HG03342 (cell line): ENCODE measurements around the gene MPHOSPH6.
"Not testable (repeated sequence)": the region's sequence is repeated elsewhere in the genome, so short reads cannot be mapped to it uniquely, and the experiment has no call there.

Experiments used
- ATAC-seq: cut with Tn5 transposase; IDR thresholded peaks from one replicate; pipeline ENCODE4 v1.9.1; 2021; ENCODE audit warnings: mild to moderate bottlenecking, moderate library complexity; ENCODE audit not compliant: unreplicated experiment

MPHOSPH6 gene

GRCh38 chr16:82176204-82176603 lies 6.2 kb upstream of the MPHOSPH6 start:
- ATAC-seq: no peak

DNA sequence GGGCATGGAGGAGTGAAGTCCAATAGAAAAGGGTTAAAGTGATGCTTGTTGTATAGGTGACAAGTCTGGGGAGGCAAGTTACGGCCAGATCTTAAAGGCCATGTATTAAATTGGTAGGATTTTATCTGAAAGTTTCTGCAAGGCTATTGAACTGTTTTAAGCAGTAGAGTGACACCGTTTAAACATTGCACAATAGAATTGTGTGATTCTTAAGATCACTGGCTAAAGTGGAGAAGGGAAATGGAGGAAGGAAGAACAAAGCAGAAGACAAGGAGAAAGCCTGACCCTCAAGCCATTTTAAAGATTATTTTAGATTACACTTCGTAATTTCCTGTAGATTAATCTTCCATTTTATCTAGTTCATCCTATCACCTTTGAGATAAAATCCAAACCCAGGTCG lies 5.6 kb upstream of the MPHOSPH6 start:
- no peak for ATAC-seq

DNA sequence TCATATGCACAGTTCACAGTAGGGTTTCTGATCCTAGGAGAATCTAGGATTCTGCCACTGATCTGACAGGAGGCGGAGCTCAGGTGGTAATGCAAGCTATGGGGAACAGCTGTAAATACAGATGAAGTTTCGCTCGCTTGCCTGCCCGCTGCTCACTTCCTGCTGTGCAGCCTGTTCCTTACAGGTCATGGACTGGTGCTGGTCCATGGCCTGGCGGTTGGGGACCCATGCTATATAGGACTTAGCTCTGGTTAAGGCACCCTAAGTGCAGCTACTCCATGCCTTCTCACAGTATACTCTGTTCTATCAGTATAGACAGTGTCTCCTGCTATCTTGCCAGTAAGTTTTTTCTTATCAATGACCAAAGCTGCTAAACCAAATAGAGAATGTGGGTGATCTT lies 2.4 kb downstream of the MPHOSPH6 start:
- ATAC-seq: no peak

GRCh38 chr16:82160226-82160625 lies 9.8 kb downstream of the MPHOSPH6 start:
- no peak for ATAC-seq

GRCh38 chr16:82157836-82158235 lies 12.2 kb downstream of the MPHOSPH6 start:
- ATAC-seq: no peak

DNA sequence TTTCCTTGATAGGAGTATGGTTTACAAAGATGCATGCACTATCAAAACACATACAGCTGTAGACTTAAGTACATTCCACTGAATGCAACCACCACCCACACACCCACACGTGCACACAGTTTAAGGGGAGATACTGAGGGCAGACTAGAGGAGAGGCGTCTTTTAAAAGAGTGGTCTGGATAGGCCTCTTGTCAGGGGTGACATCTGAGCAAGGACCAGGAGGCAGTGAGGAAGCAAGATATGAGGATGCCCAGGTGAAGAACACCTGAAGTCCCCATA lies 12.6 kb downstream of the MPHOSPH6 start:
- no peak for ATAC-seq

- no peak for ATAC-seq
Observed at GRCh38 chr16:82156761-82157533, 13.1 kb downstream of the MPHOSPH6 start.

GRCh38 chr16:82152641-82153112 lies 17.3 kb downstream of the MPHOSPH6 start:
- no peak for ATAC-seq

DNA sequence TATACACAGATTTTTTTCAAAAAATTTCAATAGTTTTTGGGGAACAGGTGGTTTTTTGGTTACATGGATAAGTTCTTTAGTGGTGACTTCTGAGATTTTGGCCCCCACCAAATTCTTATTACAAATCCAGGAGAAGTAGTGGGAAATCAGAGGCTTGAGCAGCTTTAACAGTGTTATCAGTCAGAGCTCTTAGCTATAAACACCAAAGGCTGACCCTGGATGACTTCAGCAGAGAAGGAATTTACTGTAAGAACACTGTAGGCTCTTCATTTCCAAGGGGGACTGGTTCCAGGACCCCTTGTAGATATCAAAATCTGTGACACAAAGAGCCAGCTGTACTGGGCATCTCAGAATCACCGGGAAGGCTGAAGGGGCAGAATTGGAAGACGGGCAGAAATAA lies 17.8 kb downstream of the MPHOSPH6 start:
- no peak for ATAC-seq

- no peak for ATAC-seq
Observed at GRCh38 chr16:82150549-82150948, 19.5 kb downstream of the MPHOSPH6 start.

- no peak for ATAC-seq
Observed at GRCh38 chr16:82149536-82149935, 20.5 kb downstream of the MPHOSPH6 start.

DNA sequence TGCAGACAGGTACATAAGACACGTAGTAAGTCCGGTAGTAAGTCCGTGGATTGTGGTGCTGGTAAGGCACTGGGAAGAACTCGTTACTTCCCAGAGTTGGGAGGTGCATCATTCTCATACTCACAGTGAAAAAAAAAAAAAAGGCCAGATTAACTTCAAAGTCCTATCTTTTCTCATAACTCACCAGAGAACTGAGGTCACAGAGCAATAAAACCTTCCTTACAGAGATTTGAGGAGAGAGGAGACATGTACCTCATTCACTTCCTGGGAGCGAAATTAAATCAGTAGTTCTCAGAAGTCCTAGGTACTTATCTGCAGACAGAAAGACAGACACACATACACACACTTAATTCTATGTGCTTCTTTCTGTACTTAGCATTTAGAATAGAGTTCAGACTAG lies 22.5 kb downstream of the MPHOSPH6 start:
- no peak for ATAC-seq

DNA sequence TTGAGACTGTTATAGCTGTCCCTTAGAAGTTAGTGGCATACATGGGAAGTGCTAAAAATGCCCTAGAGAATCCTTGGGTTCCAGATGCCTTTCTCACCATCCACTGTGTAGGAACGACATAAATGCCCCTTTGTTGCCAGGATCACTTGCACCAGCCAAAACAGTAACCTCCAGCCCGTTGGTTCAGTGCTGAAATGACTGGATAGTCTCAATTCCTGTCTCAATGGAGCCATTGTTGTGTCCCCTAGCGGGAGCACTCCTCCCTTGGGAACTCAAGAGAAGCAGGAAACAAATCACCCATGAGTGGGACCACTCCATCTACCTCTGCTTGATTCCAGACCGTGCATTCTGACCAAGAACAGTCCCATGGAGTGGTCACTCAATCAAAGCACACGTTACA lies 23.1 kb downstream of the MPHOSPH6 start:
- ATAC-seq: no peak

DNA sequence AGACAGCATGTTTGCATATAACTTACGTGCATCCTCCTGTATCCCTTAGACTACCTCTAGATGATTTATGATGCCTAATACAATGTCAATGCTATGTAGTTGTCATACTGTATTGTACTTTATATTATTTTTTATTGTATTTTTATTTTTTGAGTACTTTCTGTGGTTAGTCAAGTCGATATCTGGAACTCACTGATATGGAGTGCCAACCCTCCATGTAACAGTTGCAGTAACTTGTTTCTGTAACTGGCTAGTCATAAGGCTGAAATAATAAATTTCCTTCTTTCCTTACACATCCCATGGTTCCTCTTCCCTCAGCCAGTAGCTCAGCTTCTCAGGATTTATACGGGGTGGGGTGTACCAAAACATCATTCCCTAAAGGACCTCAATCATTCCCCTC lies 23.5 kb downstream of the MPHOSPH6 start:
- ATAC-seq: no peak

- not testable (repeated sequence) for ATAC-seq
Observed at GRCh38 chr16:82139286-82139571, 30.8 kb downstream of the MPHOSPH6 start.

DNA sequence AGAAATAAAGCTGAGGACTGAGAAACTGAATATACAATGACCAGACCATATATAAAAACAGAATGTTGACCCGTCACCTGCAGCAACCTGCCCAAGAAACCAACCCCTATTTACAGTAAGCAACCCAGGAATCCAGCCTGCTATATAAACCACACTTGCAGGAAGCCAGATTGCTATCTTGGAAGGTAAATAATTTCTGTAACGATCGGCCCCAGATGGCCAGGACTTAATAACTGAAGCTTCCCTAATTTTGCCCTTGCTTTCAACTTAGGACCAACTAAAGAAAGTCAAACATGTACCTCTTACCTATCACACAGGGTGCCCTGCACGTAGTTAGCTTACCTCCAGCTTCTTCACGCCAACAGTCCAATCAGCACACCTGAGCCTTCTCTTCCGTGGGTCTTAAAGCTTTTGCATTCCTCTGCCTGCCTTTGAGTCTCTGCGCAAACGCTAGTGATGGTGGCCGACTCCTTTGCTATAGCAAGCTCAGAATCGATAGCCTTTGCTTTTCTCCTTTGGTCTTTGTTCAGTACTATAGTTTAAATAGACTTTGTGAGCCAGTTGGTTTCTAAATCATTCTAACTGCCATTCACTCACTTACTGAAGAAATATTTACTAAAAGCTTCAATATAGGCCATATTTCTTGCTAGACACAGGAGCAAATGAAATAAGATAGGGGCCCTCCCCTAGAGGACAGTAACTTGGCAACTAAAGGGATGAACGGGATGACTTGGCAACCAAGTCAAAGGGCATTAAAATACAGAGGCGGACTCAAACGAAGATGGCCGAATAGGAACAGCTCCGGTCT lies 31.3 kb downstream of the MPHOSPH6 start:
- ATAC-seq: no peak

GRCh38 chr16:82137822-82138167 lies 32.2 kb downstream of the MPHOSPH6 start:
- no peak for ATAC-seq

DNA sequence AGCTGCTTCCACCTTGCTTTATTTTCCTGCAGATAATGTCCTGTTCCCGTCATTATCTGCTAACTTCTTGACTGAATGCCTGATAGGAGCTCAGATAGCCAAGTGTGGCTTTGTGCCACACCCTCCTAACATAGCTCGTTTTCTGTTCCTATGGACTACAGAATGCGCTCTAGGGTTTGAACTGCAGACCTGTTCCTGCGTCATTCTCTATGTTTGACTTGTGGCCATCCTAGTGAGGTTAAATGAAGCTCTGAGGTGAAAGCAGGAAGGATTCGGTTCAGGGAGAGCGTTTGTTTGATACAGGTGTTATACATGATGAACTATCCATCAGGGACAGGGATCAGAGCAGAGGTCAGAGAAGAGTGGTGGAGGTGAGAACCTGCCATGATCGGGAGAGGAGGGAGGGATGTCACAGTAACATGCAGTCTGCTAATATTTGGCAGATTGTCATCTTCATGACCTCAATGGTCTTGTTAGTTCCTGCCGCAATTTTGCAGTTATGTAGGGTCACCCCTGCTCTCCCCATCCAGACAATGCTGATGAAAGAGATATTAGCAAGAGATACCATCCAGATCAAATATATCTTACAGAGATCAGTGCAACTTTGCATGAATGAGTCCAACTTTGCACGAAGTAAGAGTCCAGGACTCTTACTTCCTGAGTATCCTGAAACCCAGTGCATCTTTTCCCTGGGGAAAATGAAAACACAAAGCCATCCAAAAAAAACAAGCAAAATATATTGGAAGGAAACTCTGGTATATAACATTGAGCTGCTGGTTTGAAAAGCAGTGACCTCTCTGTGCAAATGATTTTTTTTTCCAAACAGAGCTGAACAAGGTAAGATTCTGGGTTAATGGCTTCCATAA lies 32.8 kb downstream of the MPHOSPH6 start:
- no peak for ATAC-seq

DNA sequence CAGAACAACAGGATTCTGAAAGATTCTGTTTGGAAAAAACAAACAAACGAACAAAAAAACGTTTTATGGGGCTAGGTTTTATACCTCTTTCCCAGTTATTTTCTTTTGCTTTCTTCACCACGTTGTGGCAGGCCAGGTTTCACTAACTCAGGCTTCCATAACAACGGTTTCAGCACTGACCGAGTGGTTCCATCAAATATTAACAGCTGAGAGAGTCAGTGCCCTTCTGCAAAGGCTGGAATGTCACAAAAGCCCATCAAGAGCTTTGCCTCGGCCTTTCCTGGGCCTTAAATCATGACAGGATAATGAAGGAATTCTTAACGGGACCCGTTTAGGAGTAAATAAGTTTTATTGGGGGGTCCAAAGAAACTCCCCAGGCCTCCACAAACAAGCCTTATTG lies 34.2 kb downstream of the MPHOSPH6 start:
- no peak for ATAC-seq

GRCh38 chr16:82134846-82135245 lies 35.2 kb downstream of the MPHOSPH6 start:
- no peak for ATAC-seq

GRCh38 chr16:82133798-82134197 lies 36.2 kb downstream of the MPHOSPH6 start:
- no peak for ATAC-seq

GRCh38 chr16:82129881-82130280 lies 40.1 kb downstream of the MPHOSPH6 start:
- no peak for ATAC-seq
